ENCODE results near the gene CCDC102B.

CCDC102B gene

GRCh38 chr18:69081846-69082245 lies 284.0 kb downstream of the CCDC102B start:
- Mint-ChIP-seq H3K36me3 (no peaks in the 10 kb centered on the region), H3K4me1 (no peaks in the 10 kb centered on the region), H3K27me3 (no peaks in the 10 kb centered on the region), H3K27ac (no peak overlapping the region), H3K9me3 (no peaks in the 10 kb centered on the region), H3K4me3 (no peak overlapping the region)
- no peak for ATAC-seq (ENCODE audit: low read depth)
- no peak for DNase-seq (ENCODE audit: low spot score in 2 of 2)

GRCh38 chr18:69082499-69082898 lies 284.6 kb downstream of the CCDC102B start:
- no peak overlapping the region for H3K27ac Mint-ChIP-seq
- H3K4me3 Mint-ChIP-seq, result no peak overlapping the region
- DNase-seq (ENCODE audit: low spot score in 2 of 2) (no peak), ATAC-seq (ENCODE audit: low read depth) (no peak)
- no peaks in the 10 kb centered on the region for H3K27me3 Mint-ChIP-seq
- no peaks in the 10 kb centered on the region for H3K36me3 Mint-ChIP-seq
- H3K4me1 Mint-ChIP-seq, result no peaks in the 10 kb centered on the region
- H3K9me3 Mint-ChIP-seq, result no peaks in the 10 kb centered on the region

- Mint-ChIP-seq H3K9me3 (no peaks in the 10 kb centered on the region), H3K4me1 (no peaks in the 10 kb centered on the region), H3K4me3 (no peak overlapping the region), H3K27me3 (no peaks in the 10 kb centered on the region), H3K27ac (no peak overlapping the region), H3K36me3 (no peaks in the 10 kb centered on the region)
- no peak for DNase-seq (ENCODE audit: low spot score in 2 of 2)
- no peak for ATAC-seq (ENCODE audit: low read depth)
Observed at GRCh38 chr18:69085951-69086350, 288.1 kb downstream of the CCDC102B start.

- H3K9me3 Mint-ChIP-seq, result no peaks in the 10 kb centered on the region
- no peaks in the 10 kb centered on the region for H3K27me3 Mint-ChIP-seq
- H3K4me3 Mint-ChIP-seq, result no peak overlapping the region
- no peak overlapping the region for H3K27ac Mint-ChIP-seq
- DNase-seq (ENCODE audit: low spot score in 2 of 2) (no peak), ATAC-seq (ENCODE audit: low read depth) (no peak)
- H3K36me3 Mint-ChIP-seq, result no peaks in the 10 kb centered on the region
- no peaks in the 10 kb centered on the region for H3K4me1 Mint-ChIP-seq
Observed at GRCh38 chr18:69088973-69089372, 291.1 kb downstream of the CCDC102B start.

- no peak for ATAC-seq (ENCODE audit: low read depth)
- Mint-ChIP-seq H3K36me3 (no peaks in the 10 kb centered on the region), H3K4me1 (no peaks in the 10 kb centered on the region), H3K27ac (no peak overlapping the region), H3K9me3 (no peaks in the 10 kb centered on the region), H3K4me3 (no peak overlapping the region), H3K27me3 (no peaks in the 10 kb centered on the region)
- no peak for DNase-seq (ENCODE audit: low spot score in 2 of 2)
Observed at GRCh38 chr18:69097349-69097748, 299.5 kb downstream of the CCDC102B start.

GRCh38 chr18:69102959-69103358 lies 305.1 kb downstream of the CCDC102B start:
- H3K27me3 Mint-ChIP-seq, result no peaks in the 10 kb centered on the region
- no peak overlapping the region for H3K4me3 Mint-ChIP-seq
- no peaks in the 10 kb centered on the region for H3K9me3 Mint-ChIP-seq
- no peak overlapping the region for H3K27ac Mint-ChIP-seq
- H3K4me1 Mint-ChIP-seq, result no peaks in the 10 kb centered on the region
- no peaks in the 10 kb centered on the region for H3K36me3 Mint-ChIP-seq
- ATAC-seq (ENCODE audit: low read depth), result no peak
- DNase-seq (ENCODE audit: low spot score in 2 of 2), result no peak

All from memory B cell (primary cell).